Kidney (tissue), 14 donors: Measurements from ENCODE around the gene FAM133A. TPM values are rescaled to one million over a fixed set of nuclear protein-coding genes. Genes with fewer than 3 reads are reported as not detected.

Experiments
- DNase-seq, 5 donors: peaks; one replicate each; pipeline ENCODE4 v3.0.0-alpha.2; 2013 to 2020
- FAIRE-seq: peaks from 2 replicates; lab custom pipeline; 2012; peaks lifted over from hg19 to GRCh38; lab: Jason Lieb, UNC
- H3K27ac ChIP-seq, 2 donors: one replicate each; pipeline ENCODE4 v1.7.0; 2013; ENCODE audit warnings: low read depth in 2 of 2, low read length in 2 of 2, inconsistent platforms in 1 of 2
- H3K27me3 ChIP-seq: one replicate; pipeline ENCODE4 v1.7.1; 2013; ENCODE audit warnings: low read length, inconsistent platforms; ENCODE audit not compliant: control insufficient read depth, insufficient read depth
- H3K36me3 ChIP-seq, 3 donors: one replicate each; pipeline versions ENCODE4 v1.7.0 to v1.7.1; 2013; ENCODE audit warnings: low read length in 3 of 3, control low read depth in 1 of 3, inconsistent platforms in 1 of 3; ENCODE audit not compliant: insufficient read depth in 3 of 3, control insufficient read depth in 2 of 3
- H3K4me1 ChIP-seq, 3 donors: one replicate each; pipeline versions ENCODE4 v1.7.0 to v1.7.1; 2013; ENCODE audit warnings: low read length in 3 of 3, inconsistent platforms in 1 of 3, low read depth in 1 of 3; ENCODE audit not compliant: control insufficient read depth in 2 of 3, insufficient read depth in 2 of 3
- H3K4me3 ChIP-seq, 3 donors: one replicate each; pipeline versions ENCODE4 v1.7.0 to v1.8.1; 2013; ENCODE audit warnings: low read length in 3 of 3, control low read depth in 1 of 3, inconsistent platforms in 1 of 3
- H3K9ac ChIP-seq, 3 donors: one replicate each; pipeline versions ENCODE4 v1.7.0 to v1.7.1; 2013; ENCODE audit warnings: low read length in 3 of 3, control low read depth in 1 of 3, inconsistent platforms in 1 of 3
- H3K9me3 ChIP-seq, 3 donors: one replicate each; pipeline versions ENCODE4 v1.7.0 to v1.7.1; 2013; ENCODE audit warnings: low read length in 3 of 3, control low read depth in 1 of 3, inconsistent platforms in 1 of 3; ENCODE audit not compliant: control insufficient read depth in 2 of 3, insufficient read depth in 1 of 3
- CTCF ChIP-seq: IDR thresholded peaks from 3 replicates; pipeline ENCODE4 v1.5.1; 2012; ENCODE audit warnings: mild to moderate bottlenecking, moderate library complexity, borderline replicate concordance; ENCODE audit not compliant: insufficient read depth; ENCODE audit errors: extremely low read depth
- intact Hi-C: fragments of 100-400 bp; cut with DNase I; formaldehyde crosslinking; loops from one replicate; pipeline ENCODE4 v1.11.1; 2022
- polyA plus RNA-seq: library from polyadenylated mRNA; stranded (reverse); fragments of 350-450 nt; fragmentation: Illumina TruSeq; extraction: RNeasy Lipid Tissue Mini Kit (QIAGEN cat#74804); gene quantifications from one replicate; pipeline ENCODE4 v1.2.3, GENCODE V29; 2014; ENCODE audit warnings: low read depth, low replicate concordance; ENCODE audit not compliant: insufficient read depth
- total RNA-seq: library from RNA; stranded (reverse); fragmentation: NEBNext Ultra II Directional; extraction: Animal tissue kit (Norgen Biotek cat#: 25700); gene quantifications from one replicate; pipeline ENCODE4 v1.2.1, GENCODE V29; 2021
- donor health status: control.
- donor health status: control.
- donor health status: control.
- donor health status: control.
- donor health status: control.
- donor health status: DM: yes; HTN: yes; CAD: no.
- donor health status: Normal renal cell carcinoma (clear cell type).

FAM133A gene
- total and polyA plus RNA-seq, 2 donors from 2014 or later: not detected

GRCh38 chrX:93703701-93704100 lies 29.7 kb downstream of the FAM133A start:
- no peaks in the 10 kb centered on the region for H3K9me3 ChIP-seq
- no peaks in the 10 kb centered on the region for H3K27me3 ChIP-seq
- H3K36me3 ChIP-seq: no peaks in the 10 kb centered on the region
- no peak overlapping the region for H3K4me3 ChIP-seq
- no peak overlapping the region for H3K27ac ChIP-seq
- TF ChIP-seq CTCF: no peak
- no peak for FAIRE-seq
- no peak for DNase-seq
- no peak overlapping the region for H3K9ac ChIP-seq
- H3K4me1 ChIP-seq: no peaks in the 10 kb centered on the region
- intact Hi-C loops: no loop called here

GRCh38 chrX:93711076-93711475 lies 37.1 kb downstream of the FAM133A start:
- FAIRE-seq: no peak
- DNase-seq: no peak
- H3K9ac ChIP-seq: no peak overlapping the region
- H3K27me3 ChIP-seq: no peaks in the 10 kb centered on the region
- TF ChIP-seq CTCF: no peak
- H3K4me3 ChIP-seq: no peak overlapping the region
- no peaks in the 10 kb centered on the region for H3K4me1 ChIP-seq
- H3K9me3 ChIP-seq: no peaks in the 10 kb centered on the region
- no peaks in the 10 kb centered on the region for H3K36me3 ChIP-seq
- intact Hi-C loops: no loop called here
- no peak overlapping the region for H3K27ac ChIP-seq

GRCh38 chrX:93741811-93742210 lies 67.8 kb downstream of the FAM133A start:
- no peaks in the 10 kb centered on the region for H3K27me3 ChIP-seq
- no peak for DNase-seq
- no peak overlapping the region for H3K9ac ChIP-seq
- H3K9me3 ChIP-seq: no peaks in the 10 kb centered on the region
- no peaks in the 10 kb centered on the region for H3K4me1 ChIP-seq
- H3K27ac ChIP-seq: no peak overlapping the region
- no peak for FAIRE-seq
- H3K36me3 ChIP-seq: no peaks in the 10 kb centered on the region
- intact Hi-C loops: no loop called here
- no peak overlapping the region for H3K4me3 ChIP-seq
- no peak for TF ChIP-seq CTCF

GRCh38 chrX:93760163-93760562 lies 86.2 kb downstream of the FAM133A start:
- TF ChIP-seq CTCF: no peak
- intact Hi-C loops: no loop called here
- no peaks in the 10 kb centered on the region for H3K4me1 ChIP-seq
- FAIRE-seq: no peak
- H3K4me3 ChIP-seq: no peak overlapping the region
- no peak overlapping the region for H3K27ac ChIP-seq
- no peaks in the 10 kb centered on the region for H3K9me3 ChIP-seq
- DNase-seq: no peak
- H3K27me3 ChIP-seq: no peaks in the 10 kb centered on the region
- H3K36me3 ChIP-seq: no peaks in the 10 kb centered on the region
- no peak overlapping the region for H3K9ac ChIP-seq
